BLaER1 (cell line): ENCODE measurements around the gene CDH13.

Experiments
- H3K27ac ChIP-seq: shearing (Covaris generic); formaldehyde crosslinking; 2 replicates; pipeline ENCODE4 v1.8.1; 2022
- H3K27me3 ChIP-seq: shearing (Covaris generic); formaldehyde crosslinking; 2 replicates; pipeline ENCODE4 v1.8.1; 2022
- H3K36me3 ChIP-seq: shearing (Covaris generic); formaldehyde crosslinking; 2 replicates; pipeline ENCODE4 v1.8.1; 2022
- H3K4me1 ChIP-seq: shearing (Covaris generic); formaldehyde crosslinking; 2 replicates; pipeline ENCODE4 v1.8.1; 2022
- H3K4me2 ChIP-seq: shearing (Covaris generic); formaldehyde crosslinking; 2 replicates; pipeline ENCODE4 v1.8.1; 2022
- H3K4me3 ChIP-seq: shearing (Covaris generic); formaldehyde crosslinking; 2 replicates; pipeline ENCODE4 v1.8.1; 2022
- H3K9ac ChIP-seq: shearing (Covaris generic); formaldehyde crosslinking; 2 replicates; pipeline ENCODE4 v1.8.1; 2022
- H3K9me3 ChIP-seq: shearing (Covaris generic); formaldehyde crosslinking; 2 replicates; pipeline ENCODE4 v1.8.1; 2022
- H4K20me1 ChIP-seq: shearing (Covaris generic); formaldehyde crosslinking; 2 replicates; pipeline ENCODE4 v1.8.1; 2022
- Cebpa-rat ChIP-seq: shearing (Covaris generic); IDR thresholded peaks from 2 replicates; pipeline ENCODE4 v1.8.1; 2022

Gene CDH13

GRCh38 chr16:82763371-82763770, 136.6 kb downstream of the CDH13 start:
- H3K4me2 ChIP-seq = no peak overlapping the region
- H3K9me3 ChIP-seq = peaks cover 2% of the 10 kb centered on the region; the same call in 1 of the 2 replicates
- H3K27me3 ChIP-seq = no peaks in the 10 kb centered on the region
- no peak overlapping the region for H3K4me3 ChIP-seq
- H3K36me3 ChIP-seq = no peaks in the 10 kb centered on the region
- no peak overlapping the region for H3K27ac ChIP-seq
- no peaks in the 10 kb centered on the region for H4K20me1 ChIP-seq
- H3K9ac ChIP-seq = no peak overlapping the region
- H3K4me1 ChIP-seq = peaks cover 33% of the 10 kb centered on the region
- no peak for TF ChIP-seq Cebpa-rat

- TF ChIP-seq Cebpa-rat = no peak
- Histone ChIP-seq H3K9ac (no peak overlapping the region), H3K9me3 (no peaks in the 10 kb centered on the region), H3K27ac (no peak overlapping the region), H4K20me1 (no peaks in the 10 kb centered on the region), H3K4me3 (no peak overlapping the region), H3K36me3 (no peaks in the 10 kb centered on the region), H3K4me1 (peaks cover 9% of the 10 kb centered on the region), H3K4me2 (no peak overlapping the region), H3K27me3 (no peaks in the 10 kb centered on the region)
Measured at GRCh38 chr16:82767198-82767597, 140.4 kb downstream of the CDH13 start.

DNA sequence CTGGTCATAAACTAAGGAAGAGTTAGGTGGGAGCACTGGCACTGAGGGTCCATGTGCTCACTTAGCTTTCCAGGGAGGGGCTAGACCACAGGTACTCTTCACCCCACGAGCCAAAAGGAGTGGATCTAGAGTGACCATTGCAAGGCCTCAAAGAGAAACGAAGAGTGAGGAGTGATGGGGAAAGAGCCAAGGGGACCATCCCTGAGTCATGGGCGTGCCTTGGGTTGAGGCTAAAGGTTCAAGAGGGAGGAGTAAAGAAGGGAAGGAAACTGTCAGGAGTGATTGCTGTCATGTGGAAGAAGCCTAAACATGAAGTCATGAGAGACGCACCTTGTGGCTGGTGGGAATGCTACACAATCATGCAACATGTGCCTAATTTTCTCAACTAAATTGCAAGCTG, 141.0 kb downstream of the CDH13 start:
- Histone ChIP-seq H3K27me3 (no peaks in the 10 kb centered on the region), H3K4me2 (no peak overlapping the region), H3K9me3 (no peaks in the 10 kb centered on the region), H3K36me3 (no peaks in the 10 kb centered on the region), H3K4me3 (no peak overlapping the region), H3K27ac (no peak overlapping the region), H4K20me1 (no peaks in the 10 kb centered on the region), H3K9ac (no peak overlapping the region), H3K4me1 (peaks cover 9% of the 10 kb centered on the region)
- no peak for TF ChIP-seq Cebpa-rat

- Histone ChIP-seq H4K20me1 (no peaks in the 10 kb centered on the region), H3K4me2 (no peak overlapping the region), H3K9ac (no peak overlapping the region), H3K9me3 (no peaks in the 10 kb centered on the region), H3K4me3 (no peak overlapping the region), H3K4me1 (peaks cover 16% of the 10 kb centered on the region), H3K27ac (no peak overlapping the region), H3K36me3 (no peaks in the 10 kb centered on the region), H3K27me3 (no peaks in the 10 kb centered on the region)
- TF ChIP-seq Cebpa-rat = no peak
Measured at GRCh38 chr16:82769845-82770244, 143.1 kb downstream of the CDH13 start.

DNA sequence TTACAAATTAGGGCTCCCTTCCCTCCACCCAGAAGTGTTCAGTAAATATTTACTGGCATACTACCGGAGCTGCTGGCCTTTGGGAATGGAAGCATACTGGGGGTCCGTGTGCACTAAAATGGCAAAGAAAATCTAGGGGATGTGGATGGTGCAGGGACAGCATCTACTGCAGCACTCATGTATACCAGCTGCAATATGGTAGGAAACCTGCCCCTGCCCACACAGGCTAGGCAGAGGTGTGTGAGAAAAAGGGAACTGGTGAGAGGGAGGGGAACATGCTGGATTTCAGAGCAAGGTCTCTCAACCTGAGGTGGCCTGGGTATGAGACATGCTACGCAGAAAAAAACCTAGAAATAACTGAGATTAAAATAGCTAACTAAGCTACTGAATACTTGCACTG, 145.4 kb downstream of the CDH13 start:
- Histone ChIP-seq H3K4me3 (no peak overlapping the region), H3K27ac (no peak overlapping the region), H3K9ac (no peak overlapping the region), H3K4me2 (peak overlapping the region; percentile 58; the same call in 1 of the 2 replicates), H3K36me3 (no peaks in the 10 kb centered on the region), H3K4me1 (peaks cover 26% of the 10 kb centered on the region), H4K20me1 (no peaks in the 10 kb centered on the region), H3K27me3 (no peaks in the 10 kb centered on the region), H3K9me3 (no peaks in the 10 kb centered on the region)
- no peak for TF ChIP-seq Cebpa-rat

- no peak for TF ChIP-seq Cebpa-rat
- Histone ChIP-seq H3K27ac (no peak overlapping the region), H4K20me1 (no peaks in the 10 kb centered on the region), H3K4me2 (peak overlapping the region; percentile 58), H3K9ac (no peak overlapping the region), H3K27me3 (no peaks in the 10 kb centered on the region), H3K9me3 (no peaks in the 10 kb centered on the region), H3K36me3 (no peaks in the 10 kb centered on the region), H3K4me3 (no peak overlapping the region), H3K4me1 (peaks cover 26% of the 10 kb centered on the region)
Measured at GRCh38 chr16:82773018-82773417, 146.2 kb downstream of the CDH13 start.

DNA sequence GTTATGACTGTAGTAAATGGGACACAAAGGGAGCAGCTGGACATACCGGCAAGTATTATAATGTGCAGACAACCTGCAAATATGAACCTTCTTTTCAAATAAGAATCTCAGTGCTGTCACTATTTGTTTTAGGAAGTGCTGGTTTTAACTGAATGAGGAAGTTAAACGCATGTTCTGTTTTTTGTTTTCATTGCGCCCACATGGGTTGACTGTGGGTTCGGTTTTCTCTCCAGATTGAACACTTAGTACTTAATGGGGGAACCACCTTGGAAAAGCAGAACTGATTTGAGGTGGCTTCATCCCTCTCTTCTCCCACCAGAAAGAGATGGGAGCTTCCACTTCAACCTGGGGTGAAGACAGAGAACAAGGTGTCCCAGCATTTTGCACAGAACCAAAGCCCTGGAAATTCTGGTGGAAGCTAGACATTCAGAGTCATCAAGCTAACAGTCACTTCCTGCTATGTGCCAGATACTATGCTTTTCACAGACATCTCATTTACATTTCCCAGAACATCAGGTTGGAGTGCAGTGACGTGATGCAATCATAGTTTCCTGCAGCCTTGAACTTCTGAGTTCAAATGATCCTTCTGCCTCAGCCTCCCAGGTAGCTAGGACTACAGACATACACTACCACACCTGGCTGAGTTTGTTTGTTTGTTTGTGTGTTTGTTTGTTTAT, 149.8 kb downstream of the CDH13 start:
- TF ChIP-seq Cebpa-rat = no peak

DNA sequence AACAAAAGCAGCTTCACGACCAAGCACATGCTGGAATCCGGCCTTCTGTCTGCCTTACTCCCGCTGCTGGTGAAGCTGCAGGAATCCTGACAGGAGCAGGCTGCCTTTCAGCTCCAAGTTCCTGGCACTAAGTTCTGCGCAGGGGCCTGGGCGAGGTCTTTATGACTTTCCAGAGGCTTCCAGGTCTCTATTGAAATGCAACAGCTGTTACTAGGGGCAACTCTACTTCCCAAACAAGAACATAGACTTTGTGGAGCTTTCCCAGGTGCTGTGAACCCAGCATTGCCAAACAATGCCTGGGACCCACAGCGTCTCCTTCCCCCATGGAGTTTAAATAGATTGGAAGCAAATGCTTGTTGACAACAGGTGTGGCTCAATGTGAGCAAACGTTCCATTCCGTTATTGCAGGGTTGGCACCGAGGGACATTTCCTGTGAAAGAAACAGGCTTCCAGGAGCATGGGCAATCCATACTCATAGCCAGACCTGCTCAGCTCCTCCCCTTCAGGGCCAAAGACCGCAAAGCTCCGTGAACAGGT, 156.0 kb downstream of the CDH13 start:
- no peak overlapping the region for H3K4me2 ChIP-seq
- no peaks in the 10 kb centered on the region for H3K36me3 ChIP-seq

More for the DNA sequence above, 149.8 kb downstream of the CDH13 start:
- Histone ChIP-seq H3K4me3 (no peak overlapping the region), H3K4me1 (peaks cover 31% of the 10 kb centered on the region), H3K9ac (no peak overlapping the region), H3K27ac (0 out of 2 replicates have a peak overlapping the region, but pooled peaks have one; percentile 8), H3K36me3 (no peaks in the 10 kb centered on the region), H3K27me3 (no peaks in the 10 kb centered on the region), H4K20me1 (no peaks in the 10 kb centered on the region), H3K4me2 (peak overlapping the region; percentile 31), H3K9me3 (no peaks in the 10 kb centered on the region)

GRCh38 chr16:82783933-82784572, 157.3 kb downstream of the CDH13 start:
- H3K4me3 ChIP-seq = no peak overlapping the region
- H3K9me3 ChIP-seq = no peaks in the 10 kb centered on the region
- H4K20me1 ChIP-seq = no peaks in the 10 kb centered on the region
- H3K9ac ChIP-seq = no peak overlapping the region
- TF ChIP-seq Cebpa-rat = no peak
- H3K27ac ChIP-seq = no peak overlapping the region
- peak overlapping the region; percentile 20; the same call in 1 of the 2 replicates for H3K4me2 ChIP-seq
- no peaks in the 10 kb centered on the region for H3K27me3 ChIP-seq
- no peaks in the 10 kb centered on the region for H3K36me3 ChIP-seq
- peaks cover 28% of the 10 kb centered on the region for H3K4me1 ChIP-seq

More for the DNA sequence above, 156.0 kb downstream of the CDH13 start:
- Histone ChIP-seq H3K4me3 (no peak overlapping the region), H3K9me3 (no peaks in the 10 kb centered on the region), H3K27me3 (no peaks in the 10 kb centered on the region), H3K27ac (no peak overlapping the region), H4K20me1 (no peaks in the 10 kb centered on the region), H3K4me1 (peaks cover 28% of the 10 kb centered on the region), H3K9ac (no peak overlapping the region)
- TF ChIP-seq Cebpa-rat = no peak

DNA sequence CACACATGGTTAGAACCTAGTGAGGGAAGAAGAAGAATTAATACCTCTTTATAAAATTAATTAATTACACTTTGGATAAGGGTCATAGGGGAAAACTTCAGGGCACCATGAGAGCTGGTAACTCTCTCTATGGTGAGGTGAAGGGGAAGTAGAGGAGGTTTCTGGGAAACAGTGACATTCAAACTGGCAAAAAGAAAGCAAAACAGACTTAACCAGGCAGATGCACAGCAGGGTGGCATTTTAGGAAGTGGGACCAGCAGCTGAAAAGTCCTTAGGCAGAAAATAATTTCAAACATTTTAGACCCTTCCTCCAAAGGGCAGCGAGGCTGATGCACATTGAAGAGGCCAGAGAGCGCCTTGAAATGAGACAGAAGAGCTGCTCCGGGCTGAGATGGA, 157.8 kb downstream of the CDH13 start:
- Histone ChIP-seq H3K4me1 (peaks cover 28% of the 10 kb centered on the region), H3K4me2 (peak overlapping the region; percentile 20; the same call in 1 of the 2 replicates), H3K9ac (no peak overlapping the region), H3K9me3 (no peaks in the 10 kb centered on the region), H4K20me1 (no peaks in the 10 kb centered on the region), H3K27me3 (no peaks in the 10 kb centered on the region), H3K4me3 (no peak overlapping the region), H3K27ac (peak overlapping the region; percentile 49), H3K36me3 (no peaks in the 10 kb centered on the region)
- TF ChIP-seq Cebpa-rat = no peak
